ENCODE data around the gene GJB1. TPM values are rescaled to one million over a fixed set of nuclear protein-coding genes. Genes with fewer than 3 reads are reported as not detected.
"Not testable (repeated sequence)": the region's sequence is repeated elsewhere in the genome, so short reads cannot be mapped to it uniquely, and the experiment has no call there.

GJB1 gene
- not detected in 2 replicates for total RNA-seq

DNA sequence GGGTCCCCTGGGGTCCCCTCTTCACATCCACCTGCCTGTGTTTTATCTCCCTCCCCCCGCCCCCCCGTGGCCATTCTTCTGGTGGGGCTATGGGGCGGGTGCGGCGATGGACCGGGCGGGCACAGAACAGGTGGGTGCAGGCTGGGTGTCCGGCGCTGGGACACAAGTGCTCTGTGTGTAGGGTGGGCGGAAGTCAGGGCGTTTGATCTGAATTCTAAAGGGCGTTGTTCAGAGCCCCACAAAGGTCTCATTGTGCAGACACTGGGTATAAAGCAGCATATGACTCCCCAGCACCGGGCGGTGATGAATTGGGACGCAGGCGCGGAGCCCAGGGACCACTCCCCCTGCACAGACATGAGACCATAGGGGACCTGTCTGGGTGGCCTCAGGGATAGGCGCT lies at the start of gene GJB1:
GJB1 (plus strand) TSS at position 296 of the 400 bp plus-strand sequence. CDS start 484 bp downstream, outside the sequence.
- Mint-ChIP-seq H3K27me3 (ENCODE audit: low read depth) (no peaks in the 10 kb centered on the region), H3K9me3 (no peaks in the 10 kb centered on the region), H3K27ac (no peak within 1 kb of the TSS), H3K4me1 (ENCODE audit: low read depth) (no peaks in the 10 kb centered on the region), H3K4me3 (ENCODE audit: low read depth) (no peak within 1 kb of the TSS), H3K36me3 (ENCODE audit: low read depth) (no peaks in the 10 kb centered on the region)
- intact Hi-C loops (cut with micrococcal nuclease): no loop called here
- DNase-seq (ENCODE audit: low spot score): no peak

DNA sequence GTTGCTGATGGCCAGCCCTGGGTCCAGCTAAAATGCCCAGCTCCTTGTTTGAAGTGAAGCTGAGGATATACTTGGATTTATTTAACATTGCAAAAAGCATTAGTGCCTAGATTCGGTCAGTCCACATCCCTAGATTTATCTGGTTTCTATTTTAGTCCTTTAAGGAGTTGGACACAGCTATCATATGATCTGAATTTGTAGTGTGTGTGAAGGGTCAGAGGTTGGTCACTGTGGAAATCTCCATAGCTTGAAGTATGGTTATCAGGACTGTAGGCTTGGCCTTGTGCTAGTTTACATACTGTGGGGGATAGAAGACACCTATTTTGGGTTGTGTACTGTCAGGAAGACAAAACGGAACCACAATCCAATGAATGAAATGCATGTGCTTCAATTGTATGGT lies 49.6 kb upstream of the GJB1 start:
- DNase-seq (ENCODE audit: low spot score): no peak
- Mint-ChIP-seq H3K4me3 (ENCODE audit: low read depth) (no peak overlapping the region), H3K9me3 (no peaks in the 10 kb centered on the region), H3K27me3 (ENCODE audit: low read depth) (no peaks in the 10 kb centered on the region), H3K27ac (no peak overlapping the region), H3K36me3 (ENCODE audit: low read depth) (peaks cover 47% of the 10 kb centered on the region), H3K4me1 (ENCODE audit: low read depth) (peaks cover 6% of the 10 kb centered on the region)
- intact Hi-C loops (cut with micrococcal nuclease): no loop called here

DNA sequence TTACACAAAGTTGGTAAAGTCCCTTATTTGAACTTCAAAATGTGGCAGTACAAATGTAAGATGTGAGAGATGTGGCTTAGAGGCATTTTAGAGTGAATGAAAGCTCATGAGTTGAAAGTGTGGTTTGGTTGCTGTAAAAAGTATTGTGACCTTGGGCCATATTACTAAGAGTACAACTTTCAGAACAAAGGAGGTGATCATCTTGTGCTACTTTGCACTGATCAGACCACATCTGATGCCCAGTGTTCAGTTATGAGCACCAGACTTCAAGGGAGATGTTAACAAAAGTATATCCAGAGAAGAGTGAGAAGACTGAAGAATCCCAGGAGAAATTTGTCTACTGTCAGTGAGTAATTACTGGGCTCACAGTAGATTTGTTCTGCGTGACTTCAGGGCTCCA lies 48.2 kb upstream of the GJB1 start:
- intact Hi-C loops (cut with micrococcal nuclease): no loop called here
- Mint-ChIP-seq H3K27ac (no peak overlapping the region), H3K36me3 (ENCODE audit: low read depth) (peaks cover 47% of the 10 kb centered on the region), H3K4me3 (ENCODE audit: low read depth) (no peak overlapping the region), H3K4me1 (ENCODE audit: low read depth) (peaks cover 9% of the 10 kb centered on the region), H3K9me3 (no peaks in the 10 kb centered on the region), H3K27me3 (ENCODE audit: low read depth) (no peaks in the 10 kb centered on the region)
- DNase-seq (ENCODE audit: low spot score): no peak

DNA sequence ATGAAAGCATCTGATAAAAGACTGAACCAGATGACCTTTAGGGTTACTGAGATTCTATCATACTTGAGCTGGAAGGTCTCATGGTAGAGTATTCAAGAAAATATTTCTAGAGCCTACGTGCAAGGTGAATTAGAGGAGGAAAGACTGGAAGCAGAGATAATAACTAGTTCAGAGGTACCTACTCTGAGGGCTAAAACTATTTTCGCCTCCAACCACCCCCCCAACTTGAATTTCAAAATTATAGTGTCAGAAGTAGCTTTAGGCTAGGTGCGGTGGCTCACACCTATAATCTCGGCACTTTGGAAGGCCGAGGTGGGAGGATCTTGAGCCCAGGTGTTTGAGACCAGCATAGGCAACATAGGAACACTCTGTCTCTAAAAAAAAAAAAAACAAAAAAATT lies 47.5 kb upstream of the GJB1 start:
- peaks cover 47% of the 10 kb centered on the region for H3K36me3 Mint-ChIP-seq (ENCODE audit: low read depth)
- no peak for DNase-seq (ENCODE audit: low spot score)
- no peak overlapping the region for H3K27ac Mint-ChIP-seq
- no peaks in the 10 kb centered on the region for H3K9me3 Mint-ChIP-seq
- no peak overlapping the region for H3K4me3 Mint-ChIP-seq (ENCODE audit: low read depth)
- H3K27me3 Mint-ChIP-seq (ENCODE audit: low read depth): no peaks in the 10 kb centered on the region
- intact Hi-C loops (cut with micrococcal nuclease): no loop called here
- peaks cover 9% of the 10 kb centered on the region for H3K4me1 Mint-ChIP-seq (ENCODE audit: low read depth)

DNA sequence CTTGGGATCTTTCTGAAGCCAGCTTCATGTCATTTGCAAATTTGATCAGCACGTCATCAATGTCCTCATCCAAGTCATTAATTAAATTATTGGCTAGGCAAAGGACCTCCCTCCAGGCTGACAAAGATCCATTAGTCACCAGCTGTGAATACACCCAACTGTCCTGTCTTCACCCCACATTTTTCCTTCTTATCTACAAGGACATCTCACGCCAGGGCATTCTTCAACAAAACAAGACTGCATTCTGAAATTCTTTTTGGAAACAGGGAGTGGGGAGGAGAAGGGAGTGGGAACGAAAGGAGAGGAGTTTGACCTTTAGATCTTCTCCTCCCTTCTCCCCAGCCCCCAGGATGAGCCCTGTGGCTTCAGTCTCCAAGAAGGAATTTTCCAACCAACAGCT lies 45.7 kb upstream of the GJB1 start:
- H3K27ac Mint-ChIP-seq: no peak overlapping the region
- peaks cover 5% of the 10 kb centered on the region for H3K4me1 Mint-ChIP-seq (ENCODE audit: low read depth)
- H3K36me3 Mint-ChIP-seq (ENCODE audit: low read depth): peaks cover 43% of the 10 kb centered on the region
- no peaks in the 10 kb centered on the region for H3K27me3 Mint-ChIP-seq (ENCODE audit: low read depth)
- H3K9me3 Mint-ChIP-seq: no peaks in the 10 kb centered on the region
- no peak overlapping the region for H3K4me3 Mint-ChIP-seq (ENCODE audit: low read depth)
- intact Hi-C loops (cut with micrococcal nuclease): no loop called here
- no peak for DNase-seq (ENCODE audit: low spot score)

DNA sequence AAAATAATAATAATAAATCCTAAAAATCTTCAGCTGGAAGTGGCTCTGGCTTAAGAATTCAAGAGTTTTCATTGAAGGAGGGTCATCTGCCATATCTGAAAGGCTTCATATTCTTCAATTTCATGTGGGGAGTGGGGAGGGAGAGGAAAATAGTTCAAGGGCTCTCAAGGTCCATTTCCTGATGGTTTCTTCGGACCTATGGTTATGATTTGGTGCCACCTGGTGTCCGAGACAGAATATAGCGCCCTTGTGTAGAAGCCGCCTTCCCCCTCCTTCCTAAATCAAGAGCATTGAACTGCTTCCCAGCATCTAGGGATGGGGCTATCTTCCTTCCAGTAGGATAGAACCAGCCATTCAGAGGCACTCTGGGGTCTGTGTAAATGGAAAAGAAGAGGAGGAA lies 44.1 kb upstream of the GJB1 start:
- peak; percentile 13 for DNase-seq (ENCODE audit: low spot score)
- Mint-ChIP-seq H3K4me1 (ENCODE audit: low read depth) (peaks cover 8% of the 10 kb centered on the region), H3K27ac (no peak overlapping the region), H3K9me3 (no peaks in the 10 kb centered on the region), H3K36me3 (ENCODE audit: low read depth) (peaks cover 32% of the 10 kb centered on the region), H3K27me3 (ENCODE audit: low read depth) (no peaks in the 10 kb centered on the region), H3K4me3 (ENCODE audit: low read depth) (no peak overlapping the region)
- intact Hi-C loops (cut with micrococcal nuclease): loop anchor here (2.0 kb wide), 1 partner anchor 208 kb away; no protein-coding TSS in a partner anchor

DNA sequence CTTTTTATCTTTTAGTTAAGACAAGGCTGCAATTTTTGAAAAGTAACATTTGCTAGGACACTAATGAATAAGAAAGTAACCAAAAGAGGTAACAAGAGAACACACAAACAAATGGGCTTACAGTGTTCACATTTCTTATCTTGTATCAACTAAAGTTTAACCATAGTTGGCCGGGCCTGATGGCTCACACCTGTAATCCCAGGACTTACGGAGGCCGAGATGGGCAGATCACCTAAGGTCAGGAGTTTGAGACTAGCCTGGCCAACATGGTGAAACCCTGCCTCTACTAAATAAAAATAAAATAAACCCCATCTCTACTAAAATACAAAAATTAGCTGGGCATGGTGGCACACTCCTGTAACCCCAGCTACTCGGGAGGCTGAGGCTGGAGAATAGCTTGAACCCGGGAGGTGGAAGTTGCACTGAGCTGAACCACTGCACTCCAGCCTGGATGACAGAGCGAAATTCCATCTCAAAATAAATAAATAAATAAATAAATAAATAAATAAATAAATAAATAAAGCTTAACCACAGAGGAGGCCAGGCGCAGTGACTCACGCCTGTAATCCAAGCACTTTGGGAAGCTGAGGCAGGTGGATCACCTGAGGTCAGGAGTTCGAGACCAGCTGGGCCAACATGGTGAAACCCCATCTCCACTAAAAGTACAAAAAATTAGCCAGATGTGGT lies 42.3 kb upstream of the GJB1 start:
- DNase-seq (ENCODE audit: low spot score); H3K27ac Mint-ChIP-seq; H3K4me1 Mint-ChIP-seq (ENCODE audit: low read depth): not testable (repeated sequence)

DNA sequence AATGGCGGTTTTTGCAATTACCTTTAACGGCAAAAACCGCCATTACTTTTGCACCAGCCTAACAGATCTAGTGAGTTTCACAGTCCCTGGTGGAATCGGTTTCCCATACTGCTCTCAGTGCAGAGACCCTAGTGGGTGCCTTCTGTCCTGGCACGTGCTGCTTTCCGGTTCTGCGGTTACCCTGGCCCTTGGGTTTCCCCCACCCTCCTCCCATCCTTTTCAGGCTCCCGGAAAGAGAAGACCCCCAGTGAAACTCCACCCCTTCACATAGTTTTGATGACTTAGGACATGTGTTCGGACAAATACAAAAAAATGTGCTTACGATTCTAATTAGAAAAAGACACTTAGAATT lies 41.5 kb upstream of the GJB1 start:
- Mint-ChIP-seq H3K36me3 (ENCODE audit: low read depth) (peaks cover 30% of the 10 kb centered on the region), H3K4me3 (ENCODE audit: low read depth) (peak overlapping the region; percentile 88), H3K9me3 (no peaks in the 10 kb centered on the region), H3K27ac (peak overlapping the region; percentile 93), H3K4me1 (ENCODE audit: low read depth) (peaks cover 10% of the 10 kb centered on the region), H3K27me3 (ENCODE audit: low read depth) (no peaks in the 10 kb centered on the region)
- intact Hi-C loops (cut with micrococcal nuclease): loop anchor here (5.0 kb wide), 2 partner anchors 84 to 186 kb away; partner anchors contain the start of genes FOXO4 and TAF1
- DNase-seq (ENCODE audit: low spot score): peak; percentile 18

More for the DNA sequence above, 42.3 kb upstream of the GJB1 start:
- not testable (repeated sequence) for H3K27me3 Mint-ChIP-seq (ENCODE audit: low read depth); H3K9me3 Mint-ChIP-seq
- Mint-ChIP-seq H3K36me3 (ENCODE audit: low read depth) (peaks cover 30% of the 10 kb centered on the region), H3K4me3 (ENCODE audit: low read depth) (peak overlapping the region; percentile 33)
- intact Hi-C loops (cut with micrococcal nuclease): loop anchor here (5.0 kb wide), 2 partner anchors 83 to 187 kb away; partner anchors contain the start of genes FOXO4 and TAF1

DNA sequence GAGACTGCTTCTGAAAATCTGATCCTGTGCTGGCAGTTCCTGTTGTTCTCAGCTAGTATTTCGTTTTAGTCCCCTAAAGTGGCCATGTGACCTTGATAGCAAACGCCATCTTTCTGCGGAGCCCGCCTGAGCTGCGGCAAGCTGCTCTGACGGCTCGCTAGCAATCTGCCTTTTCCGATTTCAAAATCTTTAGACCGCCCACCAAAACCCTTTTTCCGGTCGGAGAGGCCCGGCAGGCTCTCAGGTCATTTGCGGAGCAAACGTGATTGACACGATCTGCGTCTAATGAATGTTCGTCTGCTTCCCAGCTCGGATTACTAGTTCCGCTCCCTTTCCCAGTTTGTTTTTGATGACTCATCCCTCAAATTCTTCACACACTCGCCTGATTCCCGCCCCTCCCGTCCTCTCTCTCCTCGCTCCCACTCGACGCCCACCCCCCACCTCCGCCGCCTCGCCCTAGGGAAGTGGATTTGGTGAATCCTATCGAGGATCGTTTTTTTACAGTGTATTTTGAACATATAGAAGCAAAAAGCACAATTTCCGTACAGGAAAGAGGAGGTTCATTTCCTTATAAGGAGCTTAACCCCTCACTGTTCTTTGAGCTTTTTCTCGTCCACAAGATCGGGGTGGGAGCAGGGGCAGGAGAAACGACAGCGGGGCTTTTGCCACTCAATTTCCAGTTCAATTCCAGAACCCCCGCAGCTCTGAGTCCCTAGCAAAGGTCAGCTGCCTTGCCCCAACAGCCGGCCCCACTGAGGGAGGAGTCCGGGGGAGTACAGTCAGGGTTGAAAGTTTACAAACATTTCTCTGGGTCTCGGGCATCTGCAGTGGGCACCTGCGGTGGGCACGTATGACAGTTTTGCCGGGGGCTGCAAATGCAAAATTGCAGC lies 40.9 kb upstream of the GJB1 start:
- Mint-ChIP-seq H3K27me3 (ENCODE audit: low read depth) (no peaks in the 10 kb centered on the region), H3K4me1 (ENCODE audit: low read depth) (peaks cover 12% of the 10 kb centered on the region)

DNA sequence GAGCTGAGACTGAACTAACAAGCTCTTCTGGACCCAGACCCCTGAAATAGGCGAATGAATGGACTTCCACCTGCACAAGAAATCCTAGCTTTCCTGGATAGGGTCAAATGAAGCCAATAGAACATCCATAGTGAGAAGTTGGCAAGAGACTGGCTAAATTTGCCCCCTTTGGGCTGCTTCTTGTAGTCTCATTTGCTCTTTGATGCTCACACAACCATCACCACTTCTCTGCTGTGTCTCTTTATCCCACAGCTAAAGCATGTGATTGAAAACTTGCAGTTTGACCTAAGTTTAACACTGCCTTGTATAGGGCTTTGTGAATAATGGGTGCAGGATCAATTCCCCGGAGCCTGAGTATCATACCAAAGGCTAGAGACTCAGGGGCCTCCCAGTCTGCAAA lies 40.2 kb upstream of the GJB1 start:
- H3K36me3 Mint-ChIP-seq (ENCODE audit: low read depth): peaks cover 22% of the 10 kb centered on the region

More for the DNA sequence above, 40.9 kb upstream of the GJB1 start:
- Mint-ChIP-seq H3K9me3 (no peaks in the 10 kb centered on the region), H3K36me3 (ENCODE audit: low read depth) (peaks cover 30% of the 10 kb centered on the region), H3K4me3 (ENCODE audit: low read depth) (peak overlapping the region; percentile 88), H3K27ac (peak overlapping the region; percentile 93)
- DNase-seq (ENCODE audit: low spot score): peak; percentile 81
- intact Hi-C loops (cut with micrococcal nuclease): loop anchor here (1.0 to 5.0 kb wide), 5 partner anchors 14 to 185 kb away; partner anchors contain the start of genes FOXO4, NONO and TAF1

DNA sequence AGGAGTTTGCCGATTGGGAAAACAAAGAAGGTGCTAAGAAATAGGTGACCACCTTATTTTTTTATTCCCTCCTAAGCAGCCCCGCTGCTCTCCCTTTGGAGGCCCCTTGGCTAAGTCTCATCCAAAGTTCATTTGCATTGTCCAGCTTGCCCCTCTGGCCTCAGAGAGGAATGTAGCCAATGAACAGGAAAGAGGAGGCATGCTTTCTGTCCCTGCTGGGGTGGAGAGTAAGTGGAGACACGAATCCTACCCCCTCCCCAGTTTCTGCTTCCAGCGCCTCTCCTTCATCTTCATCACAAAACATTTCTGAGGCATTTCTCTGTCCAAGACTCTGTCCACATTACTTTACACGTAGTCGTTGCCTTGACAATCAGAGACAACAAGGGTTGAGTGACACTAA lies 39.7 kb upstream of the GJB1 start:
- H3K27ac Mint-ChIP-seq: no peak overlapping the region
- no peak for DNase-seq (ENCODE audit: low spot score)
- H3K27me3 Mint-ChIP-seq (ENCODE audit: low read depth): no peaks in the 10 kb centered on the region
- H3K36me3 Mint-ChIP-seq (ENCODE audit: low read depth): peaks cover 19% of the 10 kb centered on the region
- intact Hi-C loops (cut with micrococcal nuclease): loop anchor here (2.0 to 5.0 kb wide), 3 partner anchors 86 to 184 kb away; partner anchors contain the start of genes FOXO4, NONO and TAF1
- H3K4me1 Mint-ChIP-seq (ENCODE audit: low read depth): peaks cover 12% of the 10 kb centered on the region
- H3K4me3 Mint-ChIP-seq (ENCODE audit: low read depth): no peak overlapping the region
- no peaks in the 10 kb centered on the region for H3K9me3 Mint-ChIP-seq

More for the DNA sequence above, 40.2 kb upstream of the GJB1 start:
- intact Hi-C loops (cut with micrococcal nuclease): loop anchor here (1.0 to 5.0 kb wide), 5 partner anchors 13 to 184 kb away; partner anchors contain the start of genes FOXO4, NONO and TAF1
- Mint-ChIP-seq H3K27me3 (ENCODE audit: low read depth) (no peaks in the 10 kb centered on the region), H3K4me3 (ENCODE audit: low read depth) (peak overlapping the region; percentile 88), H3K27ac (peak overlapping the region; percentile 93), H3K9me3 (no peaks in the 10 kb centered on the region), H3K4me1 (ENCODE audit: low read depth) (peaks cover 12% of the 10 kb centered on the region)
- no peak for DNase-seq (ENCODE audit: low spot score)

DNA sequence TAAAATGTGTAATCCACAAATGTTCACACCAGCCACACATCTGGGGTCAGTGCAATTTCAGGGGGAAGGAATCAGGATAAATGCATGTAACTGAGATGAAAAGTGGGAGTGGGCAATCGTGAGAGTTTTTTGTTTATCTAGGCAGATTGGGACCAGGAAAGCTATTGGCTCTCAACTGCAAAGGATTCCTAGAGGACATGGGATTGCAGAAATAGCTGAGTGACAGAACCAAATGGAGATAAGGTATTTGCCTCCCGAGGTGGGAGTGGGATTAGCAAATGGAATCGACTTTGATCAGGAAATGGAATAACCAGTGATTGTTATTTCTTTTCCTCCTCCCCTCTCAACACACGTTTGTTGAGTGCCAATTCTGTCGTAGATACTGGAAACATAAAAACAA lies 38.9 kb upstream of the GJB1 start:
- H3K27me3 Mint-ChIP-seq (ENCODE audit: low read depth): no peaks in the 10 kb centered on the region
- H3K4me3 Mint-ChIP-seq (ENCODE audit: low read depth): no peak overlapping the region
- intact Hi-C loops (cut with micrococcal nuclease): loop anchor here (5.0 kb wide), 2 partner anchors 87 to 183 kb away; partner anchors contain the start of genes FOXO4 and TAF1
- peaks cover 19% of the 10 kb centered on the region for H3K36me3 Mint-ChIP-seq (ENCODE audit: low read depth)
- H3K27ac Mint-ChIP-seq: no peak overlapping the region
- H3K4me1 Mint-ChIP-seq (ENCODE audit: low read depth): peaks cover 9% of the 10 kb centered on the region
- DNase-seq (ENCODE audit: low spot score): no peak
- no peaks in the 10 kb centered on the region for H3K9me3 Mint-ChIP-seq
